GM23338 (cell line): ENCODE measurements around the gene CIRBP. TPM values are rescaled to one million over a fixed set of nuclear protein-coding genes. Genes with fewer than 3 reads are reported as not detected.

Source experiments
- ATAC-seq: fragments of 200-7000 bp; cut with Tn5 transposase; 3 replicates; pipeline ENCODE4 v1.9.1; 2020
- DNase-seq: peaks from one replicate; pipeline ENCODE4 v3.0.0-alpha.2; 2015; ENCODE audit warnings: low spot score
- H2AFZ ChIP-seq: fragments of 200-600 bp; sonication (generic); 2 replicates; pipeline ENCODE4 v1.8.0; 2016; ENCODE audit warnings: antibody characterized with exemption, mild to moderate bottlenecking, moderate library complexity
- H3F3A ChIP-seq: fragments of 200-600 bp; sonication (generic); replicated peaks from 2 replicates; pipeline ENCODE4 v1.8.0; 2017; ENCODE audit warnings: antibody characterized with exemption, mixed run types, low read depth
- H3K27ac ChIP-seq: fragments of 200-600 bp; sonication (generic); 2 replicates; pipeline ENCODE4 v1.6.1; 2016; ENCODE audit warnings: low read depth
- H3K27me3 ChIP-seq: fragments of 200-600 bp; sonication (generic); 2 replicates; pipeline ENCODE4 v1.8.0; 2016; ENCODE audit warnings: mild to moderate bottlenecking, mixed run types, moderate library complexity; ENCODE audit not compliant: insufficient read depth
- H3K36me3 ChIP-seq: fragments of 200-600 bp; sonication (generic); 2 replicates; pipeline ENCODE4 v1.8.0; 2016; ENCODE audit warnings: mild to moderate bottlenecking; ENCODE audit not compliant: insufficient read depth
- H3K4me1 ChIP-seq: fragments of 200-600 bp; sonication (generic); 2 replicates; pipeline ENCODE4 v1.8.0; 2016; ENCODE audit warnings: mild to moderate bottlenecking, moderate library complexity; ENCODE audit not compliant: insufficient read depth
- H3K4me2 ChIP-seq: fragments of 200-600 bp; sonication (generic); 2 replicates; pipeline ENCODE4 v1.7.1; 2017; ENCODE audit warnings: mixed run types
- H3K4me3 ChIP-seq: fragments of 200-600 bp; sonication (generic); 2 replicates; pipeline ENCODE4 v1.6.1; 2016; ENCODE audit warnings: mixed run types
- H3K79me2 ChIP-seq: fragments of 200-600 bp; sonication (generic); replicated peaks from 2 replicates; pipeline ENCODE4 v1.8.0; 2017; ENCODE audit warnings: mild to moderate bottlenecking; ENCODE audit not compliant: insufficient read depth
- H3K9me2 ChIP-seq: fragments of 200-600 bp; sonication (generic); 2 replicates; pipeline ENCODE4 v1.8.0; 2017; ENCODE audit not compliant: insufficient read depth
- H4K20me1 ChIP-seq: fragments of 200-600 bp; sonication (generic); replicated peaks from 2 replicates; pipeline ENCODE4 v1.8.0; 2017; ENCODE audit warnings: mild to moderate bottlenecking; ENCODE audit not compliant: insufficient read depth
- H3K27ac Mint-ChIP-seq: 2 replicates; pipeline ENCODE4 v1.8.0; 2020; ENCODE audit warnings: inconsistent platforms, mild to moderate bottlenecking, moderate library complexity, mixed read lengths
- H3K27me3 Mint-ChIP-seq: 3 replicates; pipeline ENCODE4 v1.8.0; 2022; ENCODE audit warnings: low read depth, mild to moderate bottlenecking, moderate library complexity, mixed read lengths, inconsistent platforms; ENCODE audit not compliant: insufficient read depth, poor library complexity
- H3K36me3 Mint-ChIP-seq: 3 replicates; pipeline ENCODE4 v1.8.0; 2021; ENCODE audit warnings: low read depth, mild to moderate bottlenecking, inconsistent platforms, moderate library complexity, mixed read lengths
- H3K4me1 Mint-ChIP-seq: 3 replicates; pipeline ENCODE4 v1.8.0; 2020; ENCODE audit warnings: mild to moderate bottlenecking, inconsistent platforms, mixed read lengths
- H3K4me3 Mint-ChIP-seq: 3 replicates; pipeline ENCODE4 v1.8.0; 2021; ENCODE audit warnings: moderate library complexity, mild to moderate bottlenecking, inconsistent platforms, mixed read lengths
- H3K9me3 Mint-ChIP-seq: 3 replicates; pipeline ENCODE4 v1.8.0; 2020; ENCODE audit warnings: moderate library complexity, mild to moderate bottlenecking, inconsistent platforms, mixed read lengths
- EZH2 ChIP-seq: fragments of 200-600 bp; sonication (generic); IDR thresholded peaks from one replicate; pipeline ENCODE4 v1.8.0; 2017; ENCODE audit warnings: antibody characterized with exemption, mild to moderate bottlenecking, low read depth; ENCODE audit not compliant: unreplicated experiment
- POLR2AphosphoS5 ChIP-seq: IDR thresholded peaks from 2 replicates; pipeline ENCODE4 v1.6.1; 2016; ENCODE audit warnings: antibody characterized with exemption, low read depth
- STAT1 ChIP-seq: IDR thresholded peaks from one replicate; pipeline ENCODE4 v1.6.1; 2016; ENCODE audit warnings: antibody characterized with exemption; ENCODE audit not compliant: unreplicated experiment
- ZNF114 ChIP-seq: fragments of 250-450 bp; sonication (Bioruptor Pico); IDR thresholded peaks from 2 replicates; pipeline ENCODE4 v1.5.0; 2020; ENCODE audit warnings: mild to moderate bottlenecking, moderate library complexity
- ZNF331 ChIP-seq: fragments of 250-450 bp; sonication (Bioruptor Pico); IDR thresholded peaks from 2 replicates; pipeline ENCODE4 v1.5.0; 2020; ENCODE audit warnings: low read depth, mild to moderate bottlenecking, moderate library complexity
- polyA plus RNA-seq: library from polyadenylated mRNA; unstranded; fragments of >200 nt; fragmentation: Nextera tagmentation; extraction: Ambion mirVana; gene quantifications from 2 replicates; pipeline ENCODE4 v1.2.1, GENCODE V29; 2016
- total RNA-seq: library from RNA; depleted of rRNA; stranded (reverse); fragments of >200 nt; shearing (Covaris generic); gene quantifications from 2 replicates; pipeline ENCODE4 v1.2.3, GENCODE V29; 2014
- TF ChIP-seq, protein P1 (sequence below): fragments of 250-450 bp; sonication (Bioruptor Pico); IDR thresholded peaks from 2 replicates; pipeline ENCODE4 v1.5.0; 2020; ENCODE audit warnings: mild to moderate bottlenecking, moderate library complexity
- TF ChIP-seq, protein P2 (sequence below): IDR thresholded peaks from 2 replicates; pipeline ENCODE4 v1.6.1; 2016; ENCODE audit warnings: antibody characterized with exemption
- TF ChIP-seq, protein P3 (sequence below): IDR thresholded peaks from one replicate; pipeline ENCODE4 v1.6.1; 2018; ENCODE audit warnings: antibody characterized with exemption; ENCODE audit not compliant: unreplicated experiment

Gene CIRBP
- total and polyA plus RNA-seq, 2 experiments from 2014 or later = 153 to 202 TPM

DNA sequence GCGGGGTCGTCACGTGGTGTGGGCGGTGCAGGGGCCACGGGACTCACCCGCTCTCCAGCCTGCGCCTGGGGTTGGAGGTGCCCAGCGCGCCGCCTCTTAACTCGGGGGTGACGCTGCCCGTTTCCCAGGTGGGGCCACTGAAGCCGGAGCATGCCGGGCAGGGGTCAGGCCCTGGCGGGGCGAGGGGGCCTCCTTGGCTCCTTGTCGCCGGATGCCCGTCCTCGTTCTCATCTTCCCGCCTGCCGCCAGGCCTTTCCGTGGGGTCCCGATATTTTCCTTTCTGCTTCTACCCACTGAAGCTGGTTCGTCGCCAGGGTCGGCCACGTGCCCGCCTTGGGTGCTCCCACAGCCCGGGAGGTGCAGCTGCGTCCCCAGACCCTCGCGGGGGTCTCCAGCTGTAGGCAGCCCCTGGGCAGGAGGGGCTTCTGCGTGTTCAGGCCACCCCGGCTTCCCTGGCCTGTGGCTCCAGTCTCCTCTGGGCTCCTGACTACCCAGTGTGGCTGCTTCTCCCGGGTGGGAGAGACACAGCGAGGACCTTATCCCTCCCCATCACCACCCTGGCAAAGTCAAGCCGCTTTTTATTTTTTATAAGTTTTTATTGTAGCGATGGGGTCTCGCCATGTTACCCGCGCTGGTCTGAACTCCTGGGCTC is 7.0 kb downstream of the CIRBP start:
- peak overlapping the region; percentile 88 for H3K4me3 ChIP-seq
- peak overlapping the region; percentile 94; the same call in 1 of the 2 replicates for H3K27ac ChIP-seq

DNA sequence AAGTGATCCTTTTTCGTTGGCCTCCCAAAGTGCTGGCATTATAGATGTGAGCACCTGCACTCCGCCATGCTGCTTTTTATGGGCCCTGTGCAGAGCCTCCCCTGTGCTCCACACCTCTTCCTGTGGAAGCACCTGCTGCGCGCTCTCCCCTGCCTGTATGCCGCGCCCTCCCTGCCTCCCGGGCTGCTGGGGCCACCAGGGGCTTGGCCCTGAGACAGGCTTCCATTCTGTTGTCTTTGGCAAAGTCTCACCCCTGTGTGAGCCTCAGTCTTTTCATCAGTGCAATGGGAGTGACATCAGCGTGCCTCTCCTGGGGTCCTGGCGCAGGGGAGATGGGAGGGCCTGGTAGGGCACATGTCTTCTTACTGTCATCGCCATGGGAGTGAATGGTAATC is 7.5 kb downstream of the CIRBP start:
- Histone ChIP-seq H3F3A (peaks cover 50% of the 10 kb centered on the region), H3K27me3 (no peaks in the 10 kb centered on the region), H3K79me2 (peaks cover 29% of the 10 kb centered on the region), H3K9me2 (no peaks in the 10 kb centered on the region), H2AFZ (no peak overlapping the region), H3K4me1 (peaks cover 15% of the 10 kb centered on the region), H3K36me3 (peaks cover 17% of the 10 kb centered on the region), H3K4me2 (peak overlapping the region; percentile 97), H3K4me3 (peak overlapping the region; percentile 88), H4K20me1 (peaks cover 19% of the 10 kb centered on the region), H3K27ac (no peak overlapping the region)
- Mint-ChIP-seq H3K27ac (no peak overlapping the region), H3K36me3 (peaks cover 43% of the 10 kb centered on the region), H3K9me3 (no peaks in the 10 kb centered on the region; the same call in 2 of the 3 replicates), H3K4me1 (peaks cover 38% of the 10 kb centered on the region), H3K27me3 (peaks cover 35% of the 10 kb centered on the region), H3K4me3 (peak overlapping the region; percentile 77)
- DNase-seq (no peak), ATAC-seq (no peak)
- TF ChIP-seq POLR2AphosphoS5 (no peak), ZNF114 (no peak), EZH2 (no peak)
- TF ChIP-seq, protein P1, sequence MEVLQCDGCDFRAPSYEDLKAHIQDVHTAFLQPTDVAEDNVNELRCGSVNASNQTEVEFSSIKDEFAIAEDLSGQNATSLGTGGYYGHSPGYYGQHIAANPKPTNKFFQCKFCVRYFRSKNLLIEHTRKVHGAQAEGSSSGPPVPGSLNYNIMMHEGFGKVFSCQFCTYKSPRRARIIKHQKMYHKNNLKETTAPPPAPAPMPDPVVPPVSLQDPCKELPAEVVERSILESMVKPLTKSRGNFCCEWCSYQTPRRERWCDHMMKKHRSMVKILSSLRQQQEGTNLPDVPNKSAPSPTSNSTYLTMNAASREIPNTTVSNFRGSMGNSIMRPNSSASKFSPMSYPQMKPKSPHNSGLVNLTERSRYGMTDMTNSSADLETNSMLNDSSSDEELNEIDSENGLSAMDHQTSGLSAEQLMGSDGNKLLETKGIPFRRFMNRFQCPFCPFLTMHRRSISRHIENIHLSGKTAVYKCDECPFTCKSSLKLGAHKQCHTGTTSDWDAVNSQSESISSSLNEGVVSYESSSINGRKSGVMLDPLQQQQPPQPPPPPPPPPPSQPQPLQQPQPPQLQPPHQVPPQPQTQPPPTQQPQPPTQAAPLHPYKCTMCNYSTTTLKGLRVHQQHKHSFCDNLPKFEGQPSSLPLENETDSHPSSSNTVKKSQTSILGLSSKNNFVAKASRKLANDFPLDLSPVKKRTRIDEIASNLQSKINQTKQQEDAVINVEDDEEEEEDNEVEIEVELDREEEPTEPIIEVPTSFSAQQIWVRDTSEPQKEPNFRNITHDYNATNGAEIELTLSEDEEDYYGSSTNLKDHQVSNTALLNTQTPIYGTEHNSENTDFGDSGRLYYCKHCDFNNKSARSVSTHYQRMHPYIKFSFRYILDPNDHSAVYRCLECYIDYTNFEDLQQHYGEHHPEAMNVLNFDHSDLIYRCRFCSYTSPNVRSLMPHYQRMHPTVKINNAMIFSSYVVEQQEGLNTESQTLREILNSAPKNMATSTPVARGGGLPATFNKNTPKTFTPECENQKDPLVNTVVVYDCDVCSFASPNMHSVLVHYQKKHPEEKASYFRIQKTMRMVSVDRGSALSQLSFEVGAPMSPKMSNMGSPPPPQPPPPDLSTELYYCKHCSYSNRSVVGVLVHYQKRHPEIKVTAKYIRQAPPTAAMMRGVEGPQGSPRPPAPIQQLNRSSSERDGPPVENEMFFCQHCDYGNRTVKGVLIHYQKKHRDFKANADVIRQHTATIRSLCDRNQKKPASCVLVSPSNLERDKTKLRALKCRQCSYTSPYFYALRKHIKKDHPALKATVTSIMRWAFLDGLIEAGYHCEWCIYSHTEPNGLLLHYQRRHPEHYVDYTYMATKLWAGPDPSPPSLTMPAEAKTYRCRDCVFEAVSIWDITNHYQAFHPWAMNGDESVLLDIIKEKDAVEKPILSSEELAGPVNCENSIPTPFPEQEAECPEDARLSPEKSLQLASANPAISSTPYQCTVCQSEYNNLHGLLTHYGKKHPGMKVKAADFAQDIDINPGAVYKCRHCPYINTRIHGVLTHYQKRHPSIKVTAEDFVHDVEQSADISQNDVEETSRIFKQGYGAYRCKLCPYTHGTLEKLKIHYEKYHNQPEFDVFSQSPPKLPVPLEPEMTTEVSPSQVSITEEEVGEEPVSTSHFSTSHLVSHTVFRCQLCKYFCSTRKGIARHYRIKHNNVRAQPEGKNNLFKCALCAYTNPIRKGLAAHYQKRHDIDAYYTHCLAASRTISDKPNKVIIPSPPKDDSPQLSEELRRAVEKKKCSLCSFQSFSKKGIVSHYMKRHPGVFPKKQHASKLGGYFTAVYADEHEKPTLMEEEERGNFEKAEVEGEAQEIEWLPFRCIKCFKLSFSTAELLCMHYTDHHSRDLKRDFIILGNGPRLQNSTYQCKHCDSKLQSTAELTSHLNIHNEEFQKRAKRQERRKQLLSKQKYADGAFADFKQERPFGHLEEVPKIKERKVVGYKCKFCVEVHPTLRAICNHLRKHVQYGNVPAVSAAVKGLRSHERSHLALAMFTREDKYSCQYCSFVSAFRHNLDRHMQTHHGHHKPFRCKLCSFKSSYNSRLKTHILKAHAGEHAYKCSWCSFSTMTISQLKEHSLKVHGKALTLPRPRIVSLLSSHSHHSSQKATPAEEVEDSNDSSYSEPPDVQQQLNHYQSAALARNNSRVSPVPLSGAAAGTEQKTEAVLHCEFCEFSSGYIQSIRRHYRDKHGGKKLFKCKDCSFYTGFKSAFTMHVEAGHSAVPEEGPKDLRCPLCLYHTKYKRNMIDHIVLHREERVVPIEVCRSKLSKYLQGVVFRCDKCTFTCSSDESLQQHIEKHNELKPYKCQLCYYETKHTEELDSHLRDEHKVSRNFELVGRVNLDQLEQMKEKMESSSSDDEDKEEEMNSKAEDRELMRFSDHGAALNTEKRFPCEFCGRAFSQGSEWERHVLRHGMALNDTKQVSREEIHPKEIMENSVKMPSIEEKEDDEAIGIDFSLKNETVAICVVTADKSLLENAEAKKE = no peak
- TF ChIP-seq, protein P2, sequence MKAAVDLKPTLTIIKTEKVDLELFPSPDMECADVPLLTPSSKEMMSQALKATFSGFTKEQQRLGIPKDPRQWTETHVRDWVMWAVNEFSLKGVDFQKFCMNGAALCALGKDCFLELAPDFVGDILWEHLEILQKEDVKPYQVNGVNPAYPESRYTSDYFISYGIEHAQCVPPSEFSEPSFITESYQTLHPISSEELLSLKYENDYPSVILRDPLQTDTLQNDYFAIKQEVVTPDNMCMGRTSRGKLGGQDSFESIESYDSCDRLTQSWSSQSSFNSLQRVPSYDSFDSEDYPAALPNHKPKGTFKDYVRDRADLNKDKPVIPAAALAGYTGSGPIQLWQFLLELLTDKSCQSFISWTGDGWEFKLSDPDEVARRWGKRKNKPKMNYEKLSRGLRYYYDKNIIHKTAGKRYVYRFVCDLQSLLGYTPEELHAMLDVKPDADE = no peak

More for the DNA sequence above, 7.0 kb downstream of the CIRBP start:
- Histone ChIP-seq H3K4me2 (peak overlapping the region; percentile 97), H2AFZ (no peak overlapping the region), H3F3A (peaks cover 56% of the 10 kb centered on the region), H3K79me2 (peaks cover 34% of the 10 kb centered on the region), H4K20me1 (peaks cover 23% of the 10 kb centered on the region), H3K4me1 (peaks cover 19% of the 10 kb centered on the region), H3K27me3 (no peaks in the 10 kb centered on the region), H3K36me3 (peaks cover 22% of the 10 kb centered on the region), H3K9me2 (no peaks in the 10 kb centered on the region)
- Mint-ChIP-seq H3K4me3 (peak overlapping the region; percentile 77), H3K9me3 (no peaks in the 10 kb centered on the region; the same call in 2 of the 3 replicates), H3K27ac (no peak overlapping the region), H3K36me3 (peaks cover 48% of the 10 kb centered on the region), H3K4me1 (peaks cover 43% of the 10 kb centered on the region), H3K27me3 (peaks cover 40% of the 10 kb centered on the region)
- ATAC-seq (peak; percentile 54), DNase-seq (no peak)
- TF ChIP-seq STAT1 = no peak
- TF ChIP-seq, protein P3, sequence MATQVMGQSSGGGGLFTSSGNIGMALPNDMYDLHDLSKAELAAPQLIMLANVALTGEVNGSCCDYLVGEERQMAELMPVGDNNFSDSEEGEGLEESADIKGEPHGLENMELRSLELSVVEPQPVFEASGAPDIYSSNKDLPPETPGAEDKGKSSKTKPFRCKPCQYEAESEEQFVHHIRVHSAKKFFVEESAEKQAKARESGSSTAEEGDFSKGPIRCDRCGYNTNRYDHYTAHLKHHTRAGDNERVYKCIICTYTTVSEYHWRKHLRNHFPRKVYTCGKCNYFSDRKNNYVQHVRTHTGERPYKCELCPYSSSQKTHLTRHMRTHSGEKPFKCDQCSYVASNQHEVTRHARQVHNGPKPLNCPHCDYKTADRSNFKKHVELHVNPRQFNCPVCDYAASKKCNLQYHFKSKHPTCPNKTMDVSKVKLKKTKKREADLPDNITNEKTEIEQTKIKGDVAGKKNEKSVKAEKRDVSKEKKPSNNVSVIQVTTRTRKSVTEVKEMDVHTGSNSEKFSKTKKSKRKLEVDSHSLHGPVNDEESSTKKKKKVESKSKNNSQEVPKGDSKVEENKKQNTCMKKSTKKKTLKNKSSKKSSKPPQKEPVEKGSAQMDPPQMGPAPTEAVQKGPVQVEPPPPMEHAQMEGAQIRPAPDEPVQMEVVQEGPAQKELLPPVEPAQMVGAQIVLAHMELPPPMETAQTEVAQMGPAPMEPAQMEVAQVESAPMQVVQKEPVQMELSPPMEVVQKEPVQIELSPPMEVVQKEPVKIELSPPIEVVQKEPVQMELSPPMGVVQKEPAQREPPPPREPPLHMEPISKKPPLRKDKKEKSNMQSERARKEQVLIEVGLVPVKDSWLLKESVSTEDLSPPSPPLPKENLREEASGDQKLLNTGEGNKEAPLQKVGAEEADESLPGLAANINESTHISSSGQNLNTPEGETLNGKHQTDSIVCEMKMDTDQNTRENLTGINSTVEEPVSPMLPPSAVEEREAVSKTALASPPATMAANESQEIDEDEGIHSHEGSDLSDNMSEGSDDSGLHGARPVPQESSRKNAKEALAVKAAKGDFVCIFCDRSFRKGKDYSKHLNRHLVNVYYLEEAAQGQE = no peak
- TF ChIP-seq ZNF114 = no peak
- TF ChIP-seq ZNF331 (CRISPR knock-in tag) = no peak
- TF ChIP-seq POLR2AphosphoS5 = peak; percentile 60
